PC-3 (cell line): ENCODE data around the gene TIRAP. TPM values are rescaled to one million over a fixed set of nuclear protein-coding genes. Genes with fewer than 3 reads are reported as not detected.

Source experiments
- ATAC-seq: fragments of 200-7000 bp; cut with Tn5 transposase; 2 replicates; pipeline ENCODE4 v1.9.1; 2020; ENCODE audit warnings: mild to moderate bottlenecking, moderate library complexity
- BruUV-seq: library from RNA; stranded (reverse); fragments of 400-500 nt; replicated peaks from 2 replicates; lab custom pipeline; 2021; lab: Mats Ljungman, UMichigan
- CTCF ChIA-PET: fragments of 300-600 bp; sonication (Branson Sonifier 250); formaldehyde crosslinking; loops from one replicate; lab custom pipeline; 2022; ENCODE audit warnings: antibody characterized with exemption; lab: Charles Lee
- POLR2A ChIA-PET: fragments of 300-600 bp; sonication (Branson Sonifier 250); formaldehyde crosslinking; loops from one replicate; lab custom pipeline; 2022; ENCODE audit warnings: antibody characterized with exemption; ENCODE audit not compliant: unreplicated experiment; lab: Charles Lee
- DNase-seq: peaks from one replicate; pipeline ENCODE4 v3.0.0-alpha.2; 2015
- H2AFZ ChIP-seq: fragments of 300-600 bp; sonication (generic); 2 replicates; pipeline ENCODE4 v1.6.0; 2016; ENCODE audit warnings: antibody characterized with exemption, low read length
- H3F3A ChIP-seq: fragments of 300-600 bp; sonication (generic); one replicate; pipeline ENCODE4 v1.6.0; 2017; ENCODE audit warnings: antibody characterized with exemption, low read length, control low read depth, mild to moderate bottlenecking; ENCODE audit not compliant: unreplicated experiment
- H3K27ac ChIP-seq: fragments of 300-600 bp; sonication (generic); 2 replicates; pipeline ENCODE4 v1.5.1; 2016; ENCODE audit warnings: mild to moderate bottlenecking, low read length
- H3K27me3 ChIP-seq: fragments of 300-600 bp; sonication (generic); 2 replicates; pipeline ENCODE4 v1.6.1; 2016; ENCODE audit warnings: low read length, mixed read lengths
- H3K36me3 ChIP-seq: fragments of 300-600 bp; sonication (generic); 2 replicates; pipeline ENCODE4 v1.6.1; 2016; ENCODE audit warnings: low read depth, mixed run types, low read length, mixed read lengths
- H3K4me1 ChIP-seq: fragments of 300-600 bp; sonication (generic); 2 replicates; pipeline ENCODE4 v1.5.1; 2016; ENCODE audit warnings: low read length; ENCODE audit not compliant: insufficient read depth
- H3K4me2 ChIP-seq: fragments of 300-600 bp; sonication (generic); 2 replicates; pipeline ENCODE4 v1.6.0; 2016; ENCODE audit warnings: low read length
- H3K4me3 ChIP-seq: fragments of 300-600 bp; sonication (generic); 2 replicates; pipeline ENCODE4 v1.5.1; 2016; ENCODE audit warnings: mild to moderate bottlenecking, low read length, mixed read lengths
- H3K79me2 ChIP-seq: fragments of 300-600 bp; sonication (generic); 2 replicates; pipeline ENCODE4 v1.6.1; 2017; ENCODE audit warnings: low read length, mixed read lengths
- H3K9ac ChIP-seq: fragments of 300-600 bp; sonication (generic); 2 replicates; pipeline ENCODE4 v1.6.0; 2016; ENCODE audit warnings: mild to moderate bottlenecking, low read length
- H3K9me2 ChIP-seq: fragments of 300-600 bp; sonication (generic); replicated peaks from 2 replicates; pipeline ENCODE4 v1.6.1; 2016; ENCODE audit warnings: mixed run types, low read length, mixed read lengths
- H3K9me3 ChIP-seq: fragments of 300-600 bp; sonication (generic); 2 replicates; pipeline ENCODE4 v1.6.1; 2016; ENCODE audit warnings: low read length, mixed read lengths
- H4K20me1 ChIP-seq: fragments of 300-600 bp; sonication (generic); 2 replicates; pipeline ENCODE4 v1.6.1; 2016; ENCODE audit warnings: low read length, mixed read lengths
- EZH2 ChIP-seq: fragments of 300-600 bp; sonication (generic); IDR thresholded peaks from one replicate; pipeline ENCODE4 v1.6.1; 2017; ENCODE audit warnings: antibody characterized with exemption, mild to moderate bottlenecking, low read length; ENCODE audit not compliant: unreplicated experiment
- EZH2phosphoT487 ChIP-seq: fragments of 300-600 bp; sonication (generic); IDR thresholded peaks from 2 replicates; pipeline ENCODE4 v1.6.1; 2018; ENCODE audit warnings: mild to moderate bottlenecking, antibody characterized with exemption, low read length, borderline replicate concordance
- intact Hi-C: fragments of 100-400 bp; cut with micrococcal nuclease; formaldehyde crosslinking; loops from 2 replicates; pipeline ENCODE4 v1.9.0; 2023
- total RNA-seq: library from RNA; depleted of rRNA; stranded (reverse); fragments of >200 nt; gene quantifications from 2 replicates; pipeline ENCODE4 v1.2.3, GENCODE V29; 2014
- TF ChIP-seq, protein P1 (sequence below): fragments of 300-600 bp; sonication (generic); conservative IDR thresholded peaks from 2 replicates; pipeline ENCODE4 v1.5.1; 2017; ENCODE audit warnings: antibody characterized with exemption, low read depth, mild to moderate bottlenecking, low read length

TIRAP gene
- total RNA-seq, 1 experiment from 2014 or later = 8.4 TPM

DNA sequence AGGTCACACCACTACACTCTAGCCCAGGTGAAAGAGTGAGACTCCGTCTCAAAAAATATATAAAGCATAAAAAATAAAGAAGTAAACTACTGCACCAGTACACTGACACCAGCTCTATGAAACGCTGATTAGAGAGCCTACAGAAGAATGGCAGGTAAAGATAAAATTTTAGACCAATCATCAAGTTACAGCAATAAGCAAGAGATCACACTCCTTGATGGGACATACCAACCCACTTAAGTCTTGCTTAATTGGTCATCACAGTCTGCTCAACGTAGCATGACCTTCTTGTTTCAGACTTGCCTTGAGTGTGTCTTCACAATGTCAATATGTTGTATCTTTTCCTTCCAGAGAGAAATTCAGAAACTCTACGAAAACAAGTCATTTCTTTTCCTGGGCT, 26.7 kb upstream of the TIRAP start:
- H3K9ac ChIP-seq = no peak overlapping the region
- no peak overlapping the region for H3K4me2 ChIP-seq
- H3K36me3 ChIP-seq = peaks cover 21% of the 10 kb centered on the region
- H3F3A ChIP-seq = peaks cover 5% of the 10 kb centered on the region
- H3K27me3 ChIP-seq = no peaks in the 10 kb centered on the region
- no peaks in the 10 kb centered on the region for H4K20me1 ChIP-seq
- TF ChIP-seq EZH2phosphoT487 (no peak), EZH2 (no peak)
- TF ChIP-seq, protein P1, sequence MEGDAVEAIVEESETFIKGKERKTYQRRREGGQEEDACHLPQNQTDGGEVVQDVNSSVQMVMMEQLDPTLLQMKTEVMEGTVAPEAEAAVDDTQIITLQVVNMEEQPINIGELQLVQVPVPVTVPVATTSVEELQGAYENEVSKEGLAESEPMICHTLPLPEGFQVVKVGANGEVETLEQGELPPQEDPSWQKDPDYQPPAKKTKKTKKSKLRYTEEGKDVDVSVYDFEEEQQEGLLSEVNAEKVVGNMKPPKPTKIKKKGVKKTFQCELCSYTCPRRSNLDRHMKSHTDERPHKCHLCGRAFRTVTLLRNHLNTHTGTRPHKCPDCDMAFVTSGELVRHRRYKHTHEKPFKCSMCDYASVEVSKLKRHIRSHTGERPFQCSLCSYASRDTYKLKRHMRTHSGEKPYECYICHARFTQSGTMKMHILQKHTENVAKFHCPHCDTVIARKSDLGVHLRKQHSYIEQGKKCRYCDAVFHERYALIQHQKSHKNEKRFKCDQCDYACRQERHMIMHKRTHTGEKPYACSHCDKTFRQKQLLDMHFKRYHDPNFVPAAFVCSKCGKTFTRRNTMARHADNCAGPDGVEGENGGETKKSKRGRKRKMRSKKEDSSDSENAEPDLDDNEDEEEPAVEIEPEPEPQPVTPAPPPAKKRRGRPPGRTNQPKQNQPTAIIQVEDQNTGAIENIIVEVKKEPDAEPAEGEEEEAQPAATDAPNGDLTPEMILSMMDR = no peak
- intact Hi-C loops = no loop called here
- no peak for ATAC-seq
- H3K9me3 ChIP-seq = no peaks in the 10 kb centered on the region
- no TSS peak for BruUV-seq
- no peaks in the 10 kb centered on the region for H3K9me2 ChIP-seq
- H3K27ac ChIP-seq = no peak overlapping the region
- no peaks in the 10 kb centered on the region for H3K79me2 ChIP-seq
- no peak overlapping the region for H2AFZ ChIP-seq
- no peak for DNase-seq
- CTCF ChIA-PET = no interaction called here
- POLR2A ChIA-PET = interaction anchor here (0.6 kb wide), 1 partner anchor 44 kb away, joined by 3 read pairs; the partner anchor contains the start of gene FAM118B
- H3K4me1 ChIP-seq = no peaks in the 10 kb centered on the region
- no peak overlapping the region for H3K4me3 ChIP-seq

DNA sequence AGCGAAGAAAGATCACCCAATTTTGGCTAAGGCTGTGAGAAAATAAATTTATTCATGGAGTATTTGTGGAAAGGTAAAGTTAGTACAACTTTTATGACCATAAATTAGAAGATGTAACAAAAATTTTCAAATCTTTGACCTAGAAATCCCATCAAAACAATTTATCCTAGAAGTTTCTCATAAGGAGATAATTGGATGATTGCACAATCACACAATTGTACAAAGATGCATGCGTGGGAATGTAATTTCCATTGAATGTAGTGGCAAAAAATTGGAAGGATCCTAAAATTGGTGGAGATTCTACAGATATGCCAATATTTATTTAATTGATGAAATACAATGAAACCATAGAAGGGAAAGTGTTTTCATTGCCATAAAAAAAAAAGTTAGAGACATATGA, 25.7 kb upstream of the TIRAP start:
- TF ChIP-seq, protein P1 = no peak
- TF ChIP-seq EZH2phosphoT487 = no peak
- TF ChIP-seq EZH2 = no peak
- Histone ChIP-seq H3K4me1 (no peaks in the 10 kb centered on the region), H3F3A (peaks cover 5% of the 10 kb centered on the region), H4K20me1 (no peaks in the 10 kb centered on the region), H3K4me2 (no peak overlapping the region), H3K27me3 (no peaks in the 10 kb centered on the region), H3K9me2 (no peaks in the 10 kb centered on the region), H3K9me3 (no peaks in the 10 kb centered on the region), H3K36me3 (peaks cover 25% of the 10 kb centered on the region), H3K79me2 (no peaks in the 10 kb centered on the region), H3K4me3 (no peak overlapping the region), H3K9ac (no peak overlapping the region), H3K27ac (no peak overlapping the region), H2AFZ (no peak overlapping the region)
- CTCF ChIA-PET = no interaction called here
- no peak for ATAC-seq
- intact Hi-C loops = no loop called here
- BruUV-seq = no TSS peak
- DNase-seq = no peak
- POLR2A ChIA-PET = no interaction called here

DNA sequence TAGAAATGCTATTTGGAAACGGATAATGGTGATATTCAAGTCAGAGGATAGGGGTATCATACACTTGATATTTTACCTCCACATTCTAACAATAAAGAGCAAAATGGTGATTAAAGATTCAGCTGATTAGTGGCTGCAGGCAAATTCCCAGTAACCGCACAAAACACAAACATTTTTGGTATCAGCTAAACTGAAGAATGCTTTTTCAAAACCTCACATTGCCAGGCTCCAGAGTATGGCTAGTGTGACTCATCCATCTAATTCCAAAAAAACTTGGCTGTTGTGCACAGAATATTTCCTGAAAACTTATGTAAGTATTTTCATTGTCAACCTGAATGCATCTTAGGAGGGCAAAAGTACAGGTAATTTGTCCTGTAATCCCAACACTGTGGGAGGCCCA, 25.1 kb upstream of the TIRAP start:
- Histone ChIP-seq H3K9ac (no peak overlapping the region), H3K4me1 (no peaks in the 10 kb centered on the region), H2AFZ (no peak overlapping the region), H3K4me3 (no peak overlapping the region), H3K36me3 (peaks cover 27% of the 10 kb centered on the region), H3F3A (peaks cover 5% of the 10 kb centered on the region), H3K9me3 (no peaks in the 10 kb centered on the region), H3K27ac (no peak overlapping the region), H3K4me2 (no peak overlapping the region), H3K9me2 (no peaks in the 10 kb centered on the region), H4K20me1 (no peaks in the 10 kb centered on the region), H3K27me3 (no peaks in the 10 kb centered on the region), H3K79me2 (no peaks in the 10 kb centered on the region)
- ChIA-PET POLR2A (no interaction called here), CTCF (no interaction called here)
- BruUV-seq = no TSS peak
- DNase-seq = no peak
- peak; percentile 63 for ATAC-seq
- no peak for TF ChIP-seq EZH2phosphoT487
- intact Hi-C loops = no loop called here
